Measurements from ENCODE around the gene HYOU1.

- TF ChIP-seq, protein P1, sequence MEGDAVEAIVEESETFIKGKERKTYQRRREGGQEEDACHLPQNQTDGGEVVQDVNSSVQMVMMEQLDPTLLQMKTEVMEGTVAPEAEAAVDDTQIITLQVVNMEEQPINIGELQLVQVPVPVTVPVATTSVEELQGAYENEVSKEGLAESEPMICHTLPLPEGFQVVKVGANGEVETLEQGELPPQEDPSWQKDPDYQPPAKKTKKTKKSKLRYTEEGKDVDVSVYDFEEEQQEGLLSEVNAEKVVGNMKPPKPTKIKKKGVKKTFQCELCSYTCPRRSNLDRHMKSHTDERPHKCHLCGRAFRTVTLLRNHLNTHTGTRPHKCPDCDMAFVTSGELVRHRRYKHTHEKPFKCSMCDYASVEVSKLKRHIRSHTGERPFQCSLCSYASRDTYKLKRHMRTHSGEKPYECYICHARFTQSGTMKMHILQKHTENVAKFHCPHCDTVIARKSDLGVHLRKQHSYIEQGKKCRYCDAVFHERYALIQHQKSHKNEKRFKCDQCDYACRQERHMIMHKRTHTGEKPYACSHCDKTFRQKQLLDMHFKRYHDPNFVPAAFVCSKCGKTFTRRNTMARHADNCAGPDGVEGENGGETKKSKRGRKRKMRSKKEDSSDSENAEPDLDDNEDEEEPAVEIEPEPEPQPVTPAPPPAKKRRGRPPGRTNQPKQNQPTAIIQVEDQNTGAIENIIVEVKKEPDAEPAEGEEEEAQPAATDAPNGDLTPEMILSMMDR (IDR thresholded peaks at IDR 0.05 in 8 of 11, conservative IDR thresholded peaks at IDR 0.05 in 3 of 11) = no peak
- TF ChIP-seq POLR2AphosphoS5 (IDR thresholded peaks at IDR 0.05) = no peak
These were observed 56.1 kb downstream of the HYOU1 start for GRCh38 chr11:119000906-119001305.
